Renal cortex interstitium (tissue), 11 donors: Measurements from ENCODE around the gene KRI1. TPM values are rescaled to one million over a fixed set of nuclear protein-coding genes. Genes with fewer than 3 reads are reported as not detected.
"Not testable (repeated sequence)": the region's sequence is repeated elsewhere in the genome, so short reads cannot be mapped to it uniquely, and the experiment has no call there.

Source experiments
- DNase-seq, 11 donors: peaks; one replicate each; pipeline ENCODE4 v3.0.0-alpha.2; 2013; ENCODE audit warnings: low read depth in 9 of 11, low spot score in 4 of 11; ENCODE audit errors: extremely low read depth in 1 of 11
- polyA plus RNA-seq, 3 donors: library from polyadenylated mRNA; unstranded; fragments of 120-200 nt; gene quantifications; one replicate each; pipeline ENCODE4 v1.2.1, GENCODE V29; 2013; ENCODE audit not compliant: insufficient read length in 3 of 3

Gene KRI1
- polyA plus RNA-seq, 3 donors, result 33.8 to 36.7 (median 34.4) TPM

DNA sequence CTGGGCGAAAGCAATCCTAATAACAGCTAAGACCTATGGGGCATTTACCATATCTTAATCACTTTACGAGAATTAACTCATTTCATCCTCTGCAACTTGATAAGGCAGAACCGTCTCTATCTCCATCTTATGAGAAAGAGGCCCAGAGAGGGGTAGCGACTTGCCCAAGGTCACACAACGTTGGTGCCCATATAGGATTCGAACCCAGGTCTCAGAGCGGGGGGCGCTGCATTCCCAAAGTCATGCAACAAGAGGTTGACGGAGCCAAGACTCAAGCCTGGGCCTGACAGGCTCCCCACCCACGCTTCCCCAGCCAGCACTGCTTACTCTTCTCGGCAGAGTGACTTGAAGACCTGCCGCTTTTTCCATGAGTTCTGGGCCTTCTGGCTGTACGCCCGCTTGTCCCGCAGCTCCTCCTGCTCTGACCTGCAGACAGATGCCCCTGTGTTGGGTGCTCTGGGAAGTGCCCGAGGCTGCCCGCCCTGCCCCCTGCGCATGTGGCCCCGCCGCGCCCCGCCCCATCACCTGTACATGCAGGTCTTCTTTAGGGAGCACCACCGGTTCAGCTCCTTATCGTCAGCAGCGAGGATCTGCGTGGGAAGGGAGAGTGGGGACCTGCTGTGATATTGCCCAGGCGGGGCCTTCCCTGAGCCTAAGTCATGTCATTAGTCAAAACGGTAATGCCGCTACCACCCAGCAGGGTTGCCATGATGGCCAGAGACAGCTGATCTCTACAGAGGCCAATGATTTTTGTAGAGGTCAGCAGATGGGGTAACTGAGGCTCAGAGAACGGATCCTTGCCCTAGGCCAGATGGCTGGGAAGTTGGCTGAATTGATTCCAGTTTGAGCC is 10.8 kb downstream of the KRI1 start:
- DNase-seq, result no peak

DNA sequence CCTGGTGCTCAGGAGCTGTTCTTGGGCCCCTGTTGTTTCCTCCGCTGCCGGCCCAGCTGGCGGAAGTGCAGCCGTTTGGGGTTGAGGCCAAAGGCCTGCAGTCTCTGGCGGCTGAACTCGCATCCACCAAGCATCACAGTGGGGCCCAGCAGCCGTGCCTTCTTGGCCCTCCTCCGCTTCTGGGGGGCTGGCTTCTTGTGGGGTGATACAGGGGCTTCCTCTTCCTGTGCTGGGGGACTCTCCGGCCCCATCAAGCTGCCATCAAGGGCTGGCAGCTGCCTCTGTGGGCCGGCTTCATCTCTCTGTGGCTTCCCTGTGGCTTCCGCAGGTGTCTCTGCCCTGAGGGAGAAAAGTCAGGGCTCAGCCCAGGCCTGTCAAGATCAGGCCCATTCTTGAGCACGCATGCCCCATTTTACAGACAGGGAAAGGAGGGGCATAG is 11.8 kb downstream of the KRI1 start:
- DNase-seq, result no peak

DNA sequence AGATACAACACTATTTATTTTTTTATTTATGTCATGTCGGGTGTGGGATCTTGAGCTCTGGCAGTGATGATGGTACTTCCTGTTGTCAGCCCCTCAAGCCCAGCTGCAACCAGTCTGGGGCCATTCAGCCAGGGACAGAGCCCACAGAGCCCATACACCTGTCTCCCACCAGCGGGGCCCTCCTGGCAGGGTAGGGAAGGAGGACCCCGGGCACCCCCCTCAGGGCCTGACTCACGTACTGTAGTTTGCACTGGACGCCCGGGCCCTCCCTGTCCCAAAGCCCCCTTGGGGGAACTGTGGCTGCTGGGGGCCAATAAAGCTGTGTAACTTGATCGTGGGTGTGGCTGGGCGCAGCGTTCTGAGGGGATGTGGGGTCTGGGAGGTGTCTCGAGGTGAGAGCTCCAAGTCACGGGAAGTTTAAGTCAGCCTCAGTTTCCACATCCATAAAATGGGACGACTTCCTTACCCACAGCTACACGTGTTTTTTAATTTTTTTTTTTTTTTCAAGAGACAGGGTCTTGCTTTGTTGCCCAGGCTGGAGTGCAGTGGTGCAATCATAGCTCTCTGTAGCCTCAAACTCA is 12.6 kb downstream of the KRI1 start:
- no peak for DNase-seq

DNA sequence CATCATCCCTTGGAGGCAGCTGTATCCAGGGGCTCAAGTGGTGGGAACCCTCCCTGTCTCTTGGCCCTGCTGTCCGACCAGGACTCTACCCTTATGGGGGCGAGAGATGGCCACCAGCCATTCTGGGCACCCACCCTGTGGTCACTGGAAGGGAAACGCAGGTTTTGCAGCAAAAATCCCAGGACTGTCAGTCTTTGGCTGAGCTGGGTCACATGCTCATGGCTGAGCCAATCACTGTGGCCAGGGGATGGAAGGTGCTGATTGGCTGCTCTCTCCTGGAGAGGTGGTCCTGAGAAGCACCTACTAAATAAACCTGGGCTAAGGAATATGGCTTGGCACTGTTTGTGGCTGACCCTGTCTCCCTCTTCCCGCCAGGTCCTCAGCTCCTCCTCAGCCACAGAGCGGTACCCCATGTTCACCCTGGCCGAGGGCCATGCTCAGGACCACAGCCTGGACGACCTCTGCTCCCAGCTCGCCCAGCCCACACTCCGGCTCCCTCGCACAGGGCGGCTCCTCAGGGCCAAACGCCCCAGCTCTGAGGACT is 13.2 kb downstream of the KRI1 start:
- DNase-seq, result no peak

DNA sequence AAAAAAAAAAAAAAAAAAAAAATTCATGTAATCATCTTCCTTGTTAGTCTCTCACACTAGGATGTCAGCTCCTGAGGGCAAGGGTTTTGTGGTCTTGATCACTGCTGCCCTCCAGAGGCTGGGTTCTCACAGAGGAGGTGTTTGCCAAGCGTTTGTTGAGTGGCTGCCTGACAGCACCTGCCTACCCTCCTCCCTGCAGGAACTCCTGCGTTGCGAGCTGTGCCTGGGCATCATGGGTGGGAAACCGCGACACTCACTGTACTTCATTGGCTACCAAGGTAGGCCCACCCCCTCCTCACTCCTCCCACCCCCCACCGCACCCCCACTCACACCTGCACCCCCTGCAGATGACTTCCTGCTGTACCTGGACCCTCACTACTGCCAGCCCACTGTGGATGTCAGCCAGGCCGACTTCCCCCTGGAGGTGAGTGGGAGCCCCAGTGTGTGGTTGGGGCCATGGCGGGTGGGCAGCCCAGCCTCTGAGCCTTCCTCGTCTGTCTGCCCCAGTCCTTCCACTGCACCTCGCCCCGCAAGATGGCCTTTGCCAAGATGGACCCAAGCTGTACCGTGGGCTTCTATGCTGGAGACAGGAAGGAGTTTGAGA is 14.0 kb downstream of the KRI1 start:
- no peak for DNase-seq

DNA sequence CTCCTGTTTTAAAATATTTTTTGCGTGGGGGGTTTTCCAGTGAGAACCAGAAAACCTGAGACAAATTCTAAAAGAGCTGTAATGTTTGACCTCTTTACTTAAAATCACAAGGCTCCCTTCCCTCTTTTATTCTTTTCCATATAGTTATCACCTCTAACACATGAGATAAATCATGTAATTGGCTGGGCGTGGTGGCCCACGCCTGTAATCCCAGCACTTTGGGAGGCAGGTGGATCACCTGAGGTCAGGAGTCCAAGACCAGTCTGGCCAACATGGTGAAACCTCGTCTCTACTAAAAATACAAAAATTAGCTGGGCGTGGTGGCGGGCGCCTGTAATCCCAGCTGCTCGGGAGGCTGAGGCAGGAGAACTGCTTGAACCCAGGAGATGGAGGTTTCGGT is 14.8 kb downstream of the KRI1 start:
- not testable (repeated sequence) for DNase-seq

DNA sequence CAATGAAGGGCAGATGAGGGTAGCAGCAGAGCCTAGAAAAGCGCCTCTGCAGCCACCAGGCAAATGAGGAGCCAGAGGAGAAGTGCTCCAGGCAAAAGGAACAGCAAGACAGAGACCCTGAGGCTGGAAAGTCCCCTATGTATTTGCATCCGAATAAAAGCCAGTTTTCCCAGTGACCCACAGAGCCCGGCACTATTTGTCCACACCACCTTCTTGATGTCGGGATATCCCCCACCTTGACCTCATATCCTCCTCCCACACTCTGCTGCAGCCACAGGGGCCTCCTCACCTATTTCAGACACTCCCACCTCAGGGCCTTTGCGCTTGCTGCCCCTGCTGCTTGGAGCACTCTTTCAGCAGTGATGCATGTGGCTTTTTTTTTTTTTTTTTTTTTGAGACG is 15.5 kb downstream of the KRI1 start:
- no peak for DNase-seq

DNA sequence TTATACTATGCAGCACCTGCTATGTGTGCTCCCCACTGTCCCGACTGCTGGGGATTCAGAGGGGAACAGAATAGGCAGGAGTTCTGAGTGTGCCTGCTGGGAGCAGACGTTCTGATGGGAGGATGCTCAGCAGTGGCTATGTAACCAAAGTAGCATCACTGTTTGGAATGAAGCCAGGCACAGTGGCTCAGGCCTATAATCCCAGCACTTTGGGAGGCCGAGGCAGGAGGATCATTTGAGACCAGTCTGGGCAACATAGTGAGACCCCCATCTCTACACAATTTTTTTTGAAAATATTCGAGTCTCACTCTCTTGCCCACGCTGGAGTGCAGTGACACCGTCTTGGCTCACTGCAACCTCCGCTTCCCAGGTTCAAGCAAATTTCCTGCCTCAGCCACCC is 16.1 kb downstream of the KRI1 start:
- DNase-seq, result no peak

DNA sequence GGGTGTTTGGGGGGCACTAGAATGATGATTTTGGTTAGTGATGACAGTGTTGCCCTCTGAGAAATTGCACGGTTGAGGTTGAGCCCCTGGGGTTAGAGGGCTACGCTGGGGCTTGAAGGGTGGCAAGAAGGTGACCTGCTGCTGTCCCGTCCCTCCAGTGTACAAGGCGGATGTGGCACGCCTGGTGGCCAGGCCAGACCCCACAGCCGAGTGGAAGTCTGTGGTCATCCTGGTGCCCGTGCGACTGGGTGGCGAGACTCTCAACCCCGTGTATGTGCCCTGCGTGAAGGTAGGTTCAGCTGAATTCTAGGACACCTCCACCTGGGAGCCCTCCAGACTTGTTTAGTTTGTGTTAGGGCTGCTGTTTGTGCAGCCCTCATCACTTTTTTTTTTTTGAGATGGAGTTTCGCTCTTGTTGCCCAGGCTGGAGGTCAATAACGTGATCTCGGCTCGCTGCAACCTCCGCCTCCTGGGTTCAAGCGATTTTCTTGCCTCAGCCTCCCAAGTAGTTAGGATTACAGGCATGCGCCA is 17.0 kb downstream of the KRI1 start:
- DNase-seq, result no peak

DNA sequence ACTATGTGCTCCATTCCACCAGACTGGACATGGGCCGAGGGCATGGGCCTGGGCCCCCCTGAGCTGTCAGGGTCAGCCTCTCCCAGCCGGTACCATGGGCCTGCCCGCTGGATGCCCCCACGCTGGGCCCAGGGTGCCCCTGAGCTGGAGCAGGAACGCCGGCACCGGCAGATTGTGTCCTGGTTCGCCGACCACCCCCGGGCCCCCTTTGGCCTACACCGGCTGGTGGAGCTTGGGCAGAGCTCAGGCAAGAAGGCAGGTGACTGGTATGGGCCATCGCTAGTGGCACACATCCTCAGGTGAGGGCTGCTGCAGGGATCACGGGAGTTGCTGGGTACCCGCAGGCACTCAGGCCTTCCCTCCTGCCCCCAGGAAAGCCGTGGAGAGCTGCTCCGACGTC is 19.0 kb downstream of the KRI1 start:
- DNase-seq, result no peak

DNA sequence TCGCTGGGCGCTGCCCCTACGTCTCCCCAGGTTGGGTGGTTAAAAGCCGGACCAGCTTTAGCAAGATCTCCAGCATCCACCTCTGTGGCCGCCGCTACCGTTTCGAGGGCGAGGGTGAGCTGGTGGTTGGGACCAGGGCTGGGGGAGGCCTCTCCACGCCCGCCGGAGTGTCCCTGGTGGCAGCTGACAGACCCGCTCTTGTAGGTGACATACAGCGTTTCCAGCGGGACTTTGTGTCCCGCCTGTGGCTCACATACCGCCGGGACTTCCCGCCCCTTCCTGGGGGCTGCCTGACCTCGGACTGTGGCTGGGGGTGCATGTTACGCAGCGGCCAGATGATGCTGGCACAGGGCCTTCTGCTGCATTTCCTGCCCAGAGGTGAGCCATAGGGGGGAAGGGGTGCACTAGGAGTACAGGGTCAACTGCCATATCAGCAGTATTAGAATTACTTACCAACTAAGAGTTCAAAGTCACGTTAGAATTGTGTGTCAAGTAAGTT is 21.0 kb downstream of the KRI1 start:
- no peak for DNase-seq

DNA sequence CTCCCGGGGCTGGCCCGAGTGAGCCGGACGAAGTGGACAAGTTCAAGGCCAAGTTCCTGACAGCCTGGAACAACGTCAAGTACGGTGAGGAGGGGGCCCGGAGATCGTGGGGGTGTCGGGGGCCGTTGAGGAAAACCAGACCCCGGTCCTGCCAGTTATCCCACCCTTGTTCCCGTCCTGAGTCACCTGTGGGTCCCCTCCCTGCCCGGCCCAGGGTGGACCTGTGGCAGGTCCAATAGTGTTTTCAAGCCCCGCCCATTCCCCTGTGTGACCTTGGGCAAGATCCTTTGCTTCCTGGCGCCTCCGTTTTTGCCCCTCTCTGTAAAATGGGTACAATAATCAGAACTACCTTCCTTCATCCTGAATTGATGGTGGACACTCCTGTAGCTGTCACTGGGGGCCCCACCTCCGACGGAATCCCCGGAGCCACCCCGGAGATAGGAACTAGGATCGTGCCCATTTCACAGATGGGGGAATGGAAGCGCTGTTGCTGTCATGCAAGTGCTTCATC is 21.5 kb downstream of the KRI1 start:
- DNase-seq, result no peak

DNA sequence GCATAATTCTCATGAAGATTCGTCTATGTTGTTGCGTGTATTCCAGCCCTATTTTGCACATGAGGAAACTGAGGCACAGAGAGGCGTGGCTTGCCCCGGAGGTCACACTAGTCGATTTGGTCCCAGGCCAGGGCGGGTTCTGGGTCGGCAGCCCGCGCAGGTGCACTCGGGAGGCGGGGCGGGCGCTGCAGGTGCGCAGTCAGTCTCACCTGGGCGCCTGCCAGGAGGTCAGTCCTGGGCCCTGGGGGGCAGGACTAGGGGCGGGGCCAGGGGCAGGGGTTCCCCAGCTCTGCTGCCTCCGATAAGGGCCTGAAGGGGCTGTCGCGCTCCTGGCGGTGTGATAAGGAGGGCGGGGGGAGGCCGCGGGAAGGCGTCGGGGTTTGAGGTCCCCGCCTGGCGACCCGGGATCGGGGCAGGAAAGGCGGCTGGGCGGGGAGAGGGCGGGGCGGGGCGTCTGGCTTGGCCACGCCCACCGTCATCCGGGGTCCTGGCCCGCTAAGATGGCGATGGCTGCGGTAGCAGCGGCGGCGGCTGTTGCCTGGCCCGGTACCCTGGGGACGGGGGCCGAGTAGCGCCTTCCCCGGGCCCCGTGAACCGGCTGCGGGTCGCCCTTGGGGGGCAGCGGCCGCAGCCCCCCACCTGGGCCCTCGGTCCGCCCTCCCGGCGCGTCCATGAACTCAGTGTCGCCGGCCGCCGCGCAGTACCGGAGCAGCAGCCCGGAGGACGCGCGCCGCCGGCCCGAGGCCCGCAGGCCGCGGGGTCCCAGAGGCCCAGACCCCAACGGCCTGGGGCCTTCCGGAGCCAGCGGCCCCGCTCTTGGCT is 22.2 kb downstream of the KRI1 start, which contains the start of gene ATG4D:
ATG4D (plus strand) TSS at position 485 of the 822 bp plus-strand sequence; CDS start at position 672, 187 bp downstream.
- DNase-seq, result peak in 7 of 11 donors; percentile 39 to 74 (median 65)

DNA sequence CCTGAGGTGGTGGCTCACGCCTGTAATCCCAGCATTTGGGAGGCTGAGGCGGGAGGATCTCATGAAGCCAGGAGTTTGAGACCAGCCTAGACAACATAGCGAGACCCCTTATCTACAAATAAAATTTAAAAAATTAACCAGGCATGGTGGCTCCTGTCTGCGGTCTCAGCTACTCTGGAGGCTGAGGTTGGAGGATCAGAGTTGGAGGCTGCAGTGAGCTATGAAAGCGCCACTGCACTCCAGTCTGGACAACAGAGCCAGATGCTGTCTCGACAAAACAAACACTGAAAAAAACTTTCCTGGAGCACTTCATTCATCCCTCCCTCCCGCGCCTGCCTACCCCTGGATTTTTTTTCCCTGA is 22.8 kb downstream of the KRI1 start:
- DNase-seq, result no peak

DNA sequence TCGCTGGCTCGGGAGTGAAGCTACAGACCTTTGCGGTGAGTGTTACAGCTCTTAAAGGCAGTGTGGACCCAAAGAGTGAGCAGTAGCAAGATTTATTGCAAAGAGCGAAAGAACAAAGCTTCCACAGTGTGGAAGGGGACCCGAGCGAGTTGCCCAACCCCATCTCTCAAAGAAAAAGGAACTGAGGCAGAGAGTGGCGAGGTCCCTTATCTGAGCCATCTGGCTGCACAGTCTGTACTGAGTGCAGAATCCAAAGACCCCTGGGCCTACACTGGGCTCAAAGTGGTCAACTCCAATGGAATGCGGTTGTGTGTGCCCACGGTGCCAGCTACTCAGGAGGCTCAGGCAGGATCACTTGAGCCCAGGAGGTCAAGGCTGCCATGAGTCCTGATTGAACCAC is 26.8 kb downstream of the KRI1 start:
- DNase-seq, result not testable (repeated sequence)

DNA sequence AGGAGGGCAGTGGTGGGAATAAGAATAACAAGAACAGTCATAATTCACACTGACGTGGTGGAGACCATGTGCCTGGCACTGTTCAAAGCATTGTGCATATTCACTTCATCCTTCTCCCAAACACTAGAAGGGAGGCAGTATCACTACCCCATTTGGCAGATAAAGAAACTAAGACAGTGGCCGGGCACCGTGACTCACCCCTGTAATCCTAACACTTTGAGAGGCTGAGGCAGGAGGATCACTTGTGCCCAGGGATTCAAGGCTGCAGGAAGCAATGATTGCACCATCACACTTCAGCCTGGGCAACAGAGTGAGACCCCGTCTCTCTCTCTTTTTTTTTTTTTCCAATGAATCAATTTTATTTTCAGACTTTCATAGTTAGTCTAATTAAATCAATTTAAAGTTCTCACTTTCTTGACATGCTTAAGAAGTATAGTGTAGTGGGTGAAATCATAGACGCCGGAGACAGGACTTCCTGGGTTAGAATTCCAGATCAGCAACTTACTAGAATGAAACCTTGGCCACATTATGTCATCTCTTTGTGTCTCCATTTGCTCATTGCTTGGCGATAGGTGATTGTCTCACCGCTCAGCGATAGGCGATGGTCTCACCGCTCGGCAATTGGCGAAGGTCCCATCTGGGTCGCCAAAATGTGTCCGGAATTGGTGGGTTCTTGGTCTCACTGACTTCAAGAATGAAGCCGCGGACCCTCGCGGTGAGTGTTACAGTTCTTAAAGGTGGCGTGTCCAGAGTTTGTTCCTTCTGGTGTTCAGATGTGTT is 27.4 kb downstream of the KRI1 start:
- DNase-seq, result no peak

DNA sequence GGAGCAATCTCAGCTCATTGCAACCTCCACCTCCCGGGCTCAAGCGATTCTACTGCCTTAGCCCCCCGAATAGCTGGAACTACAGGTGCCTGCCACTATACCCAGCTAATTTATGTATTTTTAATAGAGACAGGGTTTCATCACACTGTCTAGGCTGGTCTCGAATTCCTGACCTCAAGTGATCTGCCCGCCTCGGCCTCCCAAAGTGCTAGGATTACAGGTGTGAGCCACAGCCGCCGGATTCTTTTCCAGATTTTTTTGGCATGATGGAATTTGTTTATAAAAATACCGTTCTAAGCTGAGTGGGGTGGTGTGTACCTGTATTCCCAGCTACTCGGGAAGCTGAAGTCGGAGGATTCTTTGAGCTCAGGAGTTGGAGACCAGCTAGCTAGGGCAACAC is 28.1 kb downstream of the KRI1 start:
- no peak for DNase-seq

DNA sequence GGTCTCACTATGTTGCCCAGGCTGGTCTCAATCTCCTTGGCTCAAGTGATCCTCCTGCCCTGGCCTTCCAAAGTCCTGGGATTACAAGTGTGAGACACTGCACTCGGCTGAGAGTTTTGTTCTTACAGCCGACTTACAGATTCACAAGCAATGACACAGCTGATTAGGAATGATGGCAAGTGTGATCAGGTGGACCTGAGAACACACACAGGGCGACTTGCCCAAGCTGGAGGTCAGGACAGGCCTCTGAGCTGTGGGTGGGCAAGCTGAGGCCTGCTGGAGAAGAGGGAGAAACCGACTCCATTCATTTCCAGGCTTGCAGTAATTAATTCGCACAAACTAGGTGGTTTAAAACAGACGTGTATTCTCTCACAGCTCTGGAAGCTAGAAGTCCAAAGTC is 30.2 kb downstream of the KRI1 start:
- no peak for DNase-seq
